ENCODE measurements around the gene CRYZL1. TPM values are rescaled to one million over a fixed set of nuclear protein-coding genes. Genes with fewer than 3 reads are reported as not detected.
"Not testable (repeated sequence)": the region's sequence is repeated elsewhere in the genome, so short reads cannot be mapped to it uniquely, and the experiment has no call there.

The CRYZL1 gene
- total RNA-seq, 2 donors from 2014 or later = 31.5 to 36.0 TPM

- intact Hi-C loops (cut with DNase I) = no loop called here
- Histone ChIP-seq H3K4me3 (peak overlapping the region; percentile 91), H3K27ac (peak overlapping the region; percentile 89), H3K9ac (ENCODE audit: low read depth in 2 of 2, low read length in 2 of 2) (peak overlapping the region; percentile 69 to 77), H3K9me3 (no peaks in the 10 kb centered on the region), H3K4me1 (peaks cover 11% of the 10 kb centered on the region), H3K27me3 (no peaks in the 10 kb centered on the region), H3K36me3 (no peaks in the 10 kb centered on the region)
- TF ChIP-seq CTCF (IDR thresholded peaks at IDR 0.05) = no peak
- peak; percentile 49 for DNase-seq
These were observed 1.5 kb upstream of the CRYZL1 start for GRCh38 chr21:33642896-33643657.

- no peaks in the 10 kb centered on the region for H3K36me3 ChIP-seq
- DNase-seq = peak; percentile 100
- H3K27ac ChIP-seq = peak within 1 kb of the TSS; percentile 89
- H3K9ac ChIP-seq (ENCODE audit: low read depth in 2 of 2, low read length in 2 of 2) = peak within 1 kb of the TSS; percentile 86 to 98
- no peaks in the 10 kb centered on the region for H3K9me3 ChIP-seq
- peaks cover 11% of the 10 kb centered on the region for H3K4me1 ChIP-seq
- no peaks in the 10 kb centered on the region for H3K27me3 ChIP-seq
- intact Hi-C loops (cut with DNase I) = no loop called here
- TF ChIP-seq CTCF (IDR thresholded peaks at IDR 0.05) = no peak
- peak within 1 kb of the TSS; percentile 91 for H3K4me3 ChIP-seq
These were observed 720 bp upstream of the CRYZL1 start, which contains the start of gene ITSN1 for GRCh38 chr21:33642027-33642895. ITSN1 (plus strand) TSS chr21:33642501; CDS start chr21:33718829, 76,328 bp downstream.

- no peak for TF ChIP-seq CTCF (IDR thresholded peaks at IDR 0.05)
- H3K27ac ChIP-seq = peak overlapping the region; percentile 89
- peak; percentile 31 for DNase-seq
- intact Hi-C loops (cut with DNase I) = no loop called here
- peak overlapping the region; percentile 86 to 98 for H3K9ac ChIP-seq (ENCODE audit: low read depth in 2 of 2, low read length in 2 of 2)
- H3K4me1 ChIP-seq = peaks cover 11% of the 10 kb centered on the region
- H3K27me3 ChIP-seq = no peaks in the 10 kb centered on the region
- H3K36me3 ChIP-seq = no peaks in the 10 kb centered on the region
- peak overlapping the region; percentile 91 for H3K4me3 ChIP-seq
- no peaks in the 10 kb centered on the region for H3K9me3 ChIP-seq
These were observed 717 bp downstream of the CRYZL1 start for GRCh38 chr21:33640697-33641351.

- H3K27ac ChIP-seq = no peak overlapping the region
- no peaks in the 10 kb centered on the region for H3K9me3 ChIP-seq
- intact Hi-C loops (cut with DNase I) = no loop called here
- H3K4me1 ChIP-seq = no peaks in the 10 kb centered on the region
- no peak for DNase-seq
- H3K27me3 ChIP-seq = no peaks in the 10 kb centered on the region
- H3K9ac ChIP-seq (ENCODE audit: low read depth in 2 of 2, low read length in 2 of 2) = no peak overlapping the region
- TF ChIP-seq CTCF (IDR thresholded peaks at IDR 0.05) = no peak
- peaks cover 5% of the 10 kb centered on the region for H3K36me3 ChIP-seq
- H3K4me3 ChIP-seq = no peak overlapping the region
These were observed 7.3 kb downstream of the CRYZL1 start for GRCh38 chr21:33634254-33634653.

- H3K9ac ChIP-seq (ENCODE audit: low read depth in 2 of 2, low read length in 2 of 2); H3K4me3 ChIP-seq; H3K9me3 ChIP-seq; DNase-seq; H3K27ac ChIP-seq; H3K27me3 ChIP-seq; H3K4me1 ChIP-seq; intact Hi-C loops (cut with DNase I): not testable (repeated sequence)
- H3K36me3 ChIP-seq = peaks cover 12% of the 10 kb centered on the region
These were observed 15.4 kb downstream of the CRYZL1 start for GRCh38 chr21:33626151-33626550.

All from colonic mucosa (tissue), 4 donors.